HG03432 (cell line): ENCODE data around the gene AK2.
"Not testable (repeated sequence)": the region's sequence is repeated elsewhere in the genome, so short reads cannot be mapped to it uniquely, and the experiment has no call there.

Source experiments
- ATAC-seq: cut with Tn5 transposase; IDR thresholded peaks from one replicate; pipeline ENCODE4 v1.9.1; 2021; ENCODE audit warnings: mild to moderate bottlenecking, moderate library complexity; ENCODE audit not compliant: unreplicated experiment

The AK2 gene

GRCh38 chr1:33055210-33056008, 18.7 kb upstream of the AK2 start:
- ATAC-seq = no peak

DNA sequence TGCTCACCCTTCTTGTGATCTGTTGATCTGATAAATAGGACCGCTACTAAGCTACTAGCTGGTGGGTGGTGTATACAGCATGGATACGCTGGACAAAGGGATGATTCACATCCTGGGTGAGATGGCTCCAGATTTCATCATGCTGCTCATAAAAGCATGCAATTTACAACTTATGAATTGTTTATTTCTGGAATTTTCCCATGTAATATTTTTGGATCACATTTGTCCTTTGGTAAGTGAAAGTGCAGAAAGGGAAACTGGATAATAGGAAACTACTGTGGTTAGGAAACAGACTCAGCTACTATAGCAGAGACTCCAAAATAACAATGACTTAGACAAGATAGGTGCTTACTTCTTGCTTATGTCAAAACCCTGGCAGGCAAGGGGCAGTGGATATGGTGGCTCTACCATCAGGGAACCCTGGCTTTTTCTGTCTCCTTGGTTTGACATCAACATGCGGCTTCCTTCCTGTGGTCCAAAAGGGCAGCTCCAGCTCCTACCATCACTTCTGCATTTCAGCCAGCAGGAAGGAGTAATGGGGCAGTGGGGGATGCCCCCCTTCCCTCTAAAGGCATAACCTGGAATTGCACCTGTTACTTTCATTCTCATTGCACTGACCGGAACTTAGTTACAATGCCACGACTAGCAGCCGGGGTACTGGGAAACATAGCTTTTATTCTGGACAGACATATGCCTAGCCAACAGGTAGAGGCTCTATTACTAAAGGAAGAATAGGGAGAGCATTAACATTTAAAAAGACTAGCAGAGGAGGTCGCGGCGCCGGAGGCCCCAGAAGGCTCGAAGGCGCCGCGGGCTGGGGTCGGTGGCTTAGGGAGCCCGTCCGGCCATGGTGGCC, 13.8 kb upstream of the AK2 start:
- ATAC-seq = no peak

GRCh38 chr1:33049371-33049770, 12.7 kb upstream of the AK2 start:
- ATAC-seq = no peak

GRCh38 chr1:33048426-33048825, 11.7 kb upstream of the AK2 start:
- no peak for ATAC-seq

- ATAC-seq = no peak
Measured at GRCh38 chr1:33047839-33048305, 11.2 kb upstream of the AK2 start.

DNA sequence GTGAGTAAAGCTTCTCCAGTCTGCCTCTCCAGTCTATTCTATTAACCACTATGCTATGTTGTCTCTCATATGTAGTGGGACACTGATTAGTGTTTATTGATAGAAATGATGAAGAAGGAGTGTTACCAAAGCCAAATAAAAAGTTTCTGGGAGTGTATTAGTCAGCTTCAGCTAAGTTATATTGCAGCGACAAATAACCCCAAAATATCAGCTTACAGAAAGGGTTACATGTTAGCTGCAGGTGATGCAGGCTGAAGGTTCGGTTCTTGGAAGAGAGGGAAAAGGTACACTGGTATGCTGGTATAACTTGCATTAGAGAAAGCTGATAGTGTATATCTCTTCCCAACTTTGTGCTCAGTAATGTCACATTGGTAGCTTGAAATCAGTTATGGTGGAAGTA, 10.6 kb upstream of the AK2 start:
- ATAC-seq = no peak

- ATAC-seq = not testable (repeated sequence)
Measured at GRCh38 chr1:33046234-33046633, 9.6 kb upstream of the AK2 start.

DNA sequence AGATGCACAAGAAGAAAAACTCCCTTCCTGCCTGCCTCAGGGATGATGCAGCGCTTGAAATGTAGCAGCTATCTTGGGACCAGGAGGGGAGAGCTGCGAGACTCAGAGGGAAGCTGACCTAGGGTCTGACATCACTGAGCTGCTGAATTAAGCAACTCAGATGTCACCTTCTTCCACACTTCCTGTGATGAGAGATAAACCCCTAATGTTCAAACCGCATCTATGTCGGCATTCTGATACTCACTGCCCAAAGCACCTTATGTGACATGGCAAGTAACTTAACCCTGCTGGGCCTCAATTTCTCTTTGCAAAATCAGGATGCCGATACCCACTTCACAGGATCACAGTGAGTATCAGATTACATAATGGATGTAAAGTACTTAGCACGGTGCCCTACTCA, 9.1 kb upstream of the AK2 start:
- ATAC-seq = no peak

DNA sequence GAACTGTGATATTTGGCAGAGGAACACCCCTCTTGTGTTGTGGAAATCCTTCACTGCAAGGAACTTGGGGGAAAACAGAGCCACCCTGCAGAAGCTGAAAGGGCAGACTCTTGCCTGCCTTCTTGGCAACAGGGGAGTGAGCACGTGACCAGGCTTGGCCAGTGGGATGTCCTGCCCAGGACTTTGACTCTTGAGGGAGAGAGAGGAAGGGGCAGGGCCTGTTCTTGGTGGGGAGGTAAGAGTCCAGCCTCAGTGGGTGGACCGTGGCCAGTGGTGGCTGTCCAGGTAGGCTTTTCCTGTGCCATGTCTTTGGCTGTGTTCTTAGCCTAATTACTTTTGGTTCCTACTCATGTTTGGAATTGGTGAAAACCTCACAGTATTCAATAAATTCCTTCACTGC, 8.6 kb upstream of the AK2 start:
- ATAC-seq = no peak

DNA sequence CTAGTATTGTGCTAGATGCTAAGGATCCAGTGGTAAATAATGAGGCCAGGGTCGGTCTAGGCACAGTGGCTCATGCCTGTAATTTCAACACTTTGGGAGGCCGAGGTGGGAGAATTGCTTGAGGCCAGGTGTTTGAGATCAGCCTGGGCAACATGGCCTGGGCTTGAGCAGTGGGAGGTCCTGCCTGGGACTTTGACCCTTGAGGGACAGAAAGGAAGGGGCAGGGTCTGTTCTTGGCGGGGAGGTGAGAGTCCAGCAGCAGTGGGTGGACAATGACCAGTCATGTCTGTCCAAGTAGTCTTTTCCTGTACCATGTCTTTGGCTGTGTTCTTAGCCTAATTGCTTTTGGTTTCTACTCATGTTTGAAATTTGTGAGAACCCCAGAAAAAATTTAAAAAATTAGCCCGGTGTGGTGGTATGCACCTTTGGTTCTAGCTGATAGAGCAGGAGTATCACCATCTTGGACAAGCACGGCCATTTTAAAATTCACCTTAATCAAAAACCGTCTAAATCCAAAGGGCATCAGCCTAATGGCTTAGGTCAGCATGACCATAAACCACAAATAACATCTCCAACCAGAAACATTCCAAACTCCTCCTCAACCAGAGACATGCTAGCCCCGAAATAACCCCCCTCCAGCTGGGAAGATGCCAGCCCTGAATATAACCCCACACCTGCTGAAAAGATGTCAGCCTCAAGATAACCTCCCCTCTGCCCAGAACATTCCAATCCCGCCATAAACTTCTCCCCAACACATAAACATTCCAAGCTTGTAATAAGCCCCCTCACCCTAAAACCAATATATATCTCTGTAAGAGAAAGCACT, 6.8 kb upstream of the AK2 start:
- ATAC-seq = no peak

DNA sequence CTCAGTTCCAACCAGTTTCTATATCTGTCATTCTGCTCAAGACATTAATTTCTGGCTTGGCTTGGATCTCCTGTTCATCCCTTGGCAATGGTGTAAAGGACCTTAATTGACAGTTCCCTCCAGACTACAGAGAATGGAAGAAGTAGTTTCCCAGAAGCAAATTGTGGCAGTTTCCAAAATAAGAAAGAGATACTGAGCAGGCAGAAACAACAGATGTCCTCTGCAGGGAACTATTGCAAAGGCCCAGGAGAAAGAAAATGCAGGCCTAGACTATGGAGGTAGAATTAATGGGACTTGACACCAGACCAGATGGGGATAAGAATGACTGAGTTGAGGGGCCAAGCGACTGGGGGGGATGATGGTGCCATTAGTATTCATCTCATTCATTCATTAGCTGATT, 6.1 kb upstream of the AK2 start:
- no peak for ATAC-seq

DNA sequence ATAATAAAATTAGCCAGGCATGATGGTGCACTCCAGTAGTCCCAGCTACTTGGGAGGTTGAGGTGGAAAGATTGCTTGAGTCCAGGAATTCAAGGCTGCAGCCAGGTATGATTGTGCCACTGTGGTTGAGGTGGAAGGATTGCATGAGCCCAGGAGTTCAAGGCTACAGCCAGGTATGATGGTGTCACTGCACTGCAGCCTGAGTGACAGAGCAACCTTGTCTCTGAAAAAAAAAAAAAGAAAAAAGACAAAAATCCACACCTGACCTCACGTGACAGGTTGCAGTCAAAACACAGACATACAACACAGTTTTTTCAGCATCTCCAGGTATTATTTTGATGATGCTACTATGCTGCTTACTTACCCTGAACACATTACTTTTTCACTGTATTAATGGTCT, 4.3 kb upstream of the AK2 start:
- no peak for ATAC-seq

- ATAC-seq = no peak
Measured at GRCh38 chr1:33039840-33040239, 3.2 kb upstream of the AK2 start.

- no peak for ATAC-seq
Measured at GRCh38 chr1:33036051-33036525, 595 bp downstream of the AK2 start.

- no peak for ATAC-seq
Measured at GRCh38 chr1:33032126-33032869, 4.4 kb downstream of the AK2 start.

DNA sequence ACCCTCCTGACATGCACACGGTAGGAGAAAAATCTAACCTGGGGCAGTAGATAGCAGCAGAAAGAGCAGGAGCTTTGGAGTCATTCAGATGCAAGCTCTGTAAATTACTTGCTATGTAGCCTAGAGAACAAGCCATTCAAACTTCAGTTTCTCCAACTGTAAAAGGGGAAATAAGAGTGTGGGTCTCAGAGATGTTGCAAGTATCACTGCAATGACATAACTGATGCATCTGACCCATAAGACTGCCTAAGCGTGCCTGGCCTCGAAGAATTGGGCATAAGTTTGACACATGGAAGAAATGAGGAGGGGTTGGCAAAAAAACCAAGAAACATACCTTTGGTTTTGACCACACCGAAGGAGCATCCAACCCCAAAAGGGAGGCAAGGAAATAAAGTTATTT, 5.2 kb downstream of the AK2 start:
- ATAC-seq = no peak

DNA sequence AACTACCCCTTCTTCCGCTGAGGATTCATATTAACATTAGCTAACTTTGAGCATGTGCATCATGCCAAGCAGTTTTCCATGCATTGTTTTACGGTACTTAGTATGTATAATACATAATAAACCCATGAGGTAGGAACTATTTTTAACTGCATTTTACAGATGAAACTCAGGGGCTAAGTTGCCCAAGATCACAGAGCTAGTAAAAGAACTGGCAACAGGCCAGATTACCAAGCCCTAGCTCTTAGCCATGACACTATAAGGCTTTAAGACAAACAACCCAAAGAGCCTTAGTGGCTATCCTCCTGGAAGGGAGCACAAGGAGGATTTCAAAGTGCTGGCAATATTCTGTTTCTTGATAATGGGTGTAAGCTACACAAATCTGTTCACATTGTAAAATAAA, 6.1 kb downstream of the AK2 start:
- no peak for ATAC-seq

DNA sequence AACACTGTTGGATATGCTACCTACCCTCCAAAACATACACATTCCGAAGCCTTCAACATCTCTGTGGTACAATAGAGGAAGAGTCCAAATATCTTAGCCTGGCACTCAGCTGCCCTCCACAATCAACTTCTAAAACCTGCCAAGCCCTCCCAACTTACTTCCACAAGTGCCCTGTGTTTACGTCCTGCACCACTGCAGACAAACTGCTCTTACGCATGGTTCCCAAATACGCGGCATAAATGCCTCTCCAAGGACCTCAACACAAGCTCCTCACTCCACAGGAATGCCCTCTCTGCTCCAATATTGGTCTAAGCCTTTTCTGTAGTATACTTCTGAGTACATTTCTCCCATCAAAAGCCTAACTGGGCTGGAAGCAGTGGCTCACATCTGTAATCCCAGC, 6.8 kb downstream of the AK2 start:
- no peak for ATAC-seq

GRCh38 chr1:33029209-33029608, 7.5 kb downstream of the AK2 start:
- ATAC-seq = no peak

DNA sequence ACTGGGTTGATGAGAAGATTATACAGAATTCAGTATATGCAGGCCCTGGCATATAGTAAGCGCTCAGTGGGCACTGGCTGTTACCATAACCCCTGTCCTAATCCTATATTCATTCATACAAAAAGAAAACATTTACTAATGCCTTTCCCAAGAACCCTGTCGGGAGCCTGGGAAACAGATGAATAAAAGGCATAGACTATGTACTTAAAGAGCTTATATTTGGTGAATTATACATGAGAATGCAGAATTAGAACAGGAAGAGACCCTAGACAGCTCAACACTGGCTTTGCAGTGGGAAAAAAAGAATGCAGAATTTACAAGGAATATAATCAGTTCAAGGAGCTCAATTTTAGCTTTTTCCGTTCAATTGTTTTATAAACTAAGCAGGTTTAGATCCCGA, 10.9 kb downstream of the AK2 start:
- ATAC-seq = no peak
